Brain microvascular endothelial cell (primary cell): Measurements from ENCODE around the gene ZFHX3.

Experiments used
- DNase-seq: peaks from one replicate; pipeline ENCODE4 v3.0.0-alpha.2; 2020
- H3K27ac ChIP-seq: fragments of 250-450 bp; sonication (Bioruptor Pico); 2 replicates; pipeline ENCODE4 v1.5.1; 2020; ENCODE audit warnings: mild to moderate bottlenecking, moderate library complexity
- H3K27me3 ChIP-seq: fragments of 250-450 bp; sonication (Bioruptor Pico); replicated peaks from 2 replicates; pipeline ENCODE4 v1.5.1; 2020; ENCODE audit warnings: mild to moderate bottlenecking
- H3K36me3 ChIP-seq: fragments of 250-450 bp; sonication (Bioruptor Pico); replicated peaks from 2 replicates; pipeline ENCODE4 v1.5.1; 2020; ENCODE audit warnings: mild to moderate bottlenecking
- H3K4me3 ChIP-seq: 2 replicates; pipeline ENCODE4 v1.5.1; 2011; ENCODE audit warnings: low read depth, mild to moderate bottlenecking, control low read depth, low read length, moderate library complexity
- in situ Hi-C: cut with HindIII; loops from 2 replicates; pipeline ENCODE4 v1.10.0; 2017; ENCODE audit warnings: low sequenced_read_pairs, low pct_ligation_motif_present
- TF ChIP-seq, protein P1 (sequence below): IDR thresholded peaks from 2 replicates; pipeline ENCODE4 v1.5.1; 2011; ENCODE audit warnings: low read depth, mild to moderate bottlenecking, moderate library complexity, low read length, control low read depth, inconsistent platforms; ENCODE audit errors: missing control alignments

Gene ZFHX3

DNA sequence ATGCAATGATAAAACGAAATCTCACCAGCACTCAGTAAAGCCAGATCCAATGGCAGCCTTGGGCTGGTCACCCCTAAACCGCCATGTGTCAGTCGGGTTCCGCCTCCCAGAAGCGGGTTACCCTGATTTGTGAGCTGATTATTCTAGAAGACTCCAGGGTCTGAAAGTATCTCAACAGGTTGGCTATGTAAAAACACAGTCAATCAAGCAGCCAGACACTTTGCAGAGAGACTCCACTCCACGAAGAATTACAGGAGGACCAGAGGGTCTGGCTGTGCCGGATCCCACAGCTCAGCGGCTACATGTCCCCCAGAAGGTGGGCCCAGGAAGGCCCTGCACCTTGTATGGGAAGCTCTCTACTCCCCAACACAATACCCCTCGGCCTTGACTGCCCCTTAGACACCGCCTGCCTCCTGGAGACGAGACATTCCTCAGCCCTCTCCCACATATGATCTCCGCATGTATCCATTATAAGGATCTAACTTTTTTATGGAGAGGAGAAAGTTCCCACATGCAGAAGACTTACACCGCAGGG lies 23.3 kb downstream of the ZFHX3 start:
- TF ChIP-seq, protein P1, sequence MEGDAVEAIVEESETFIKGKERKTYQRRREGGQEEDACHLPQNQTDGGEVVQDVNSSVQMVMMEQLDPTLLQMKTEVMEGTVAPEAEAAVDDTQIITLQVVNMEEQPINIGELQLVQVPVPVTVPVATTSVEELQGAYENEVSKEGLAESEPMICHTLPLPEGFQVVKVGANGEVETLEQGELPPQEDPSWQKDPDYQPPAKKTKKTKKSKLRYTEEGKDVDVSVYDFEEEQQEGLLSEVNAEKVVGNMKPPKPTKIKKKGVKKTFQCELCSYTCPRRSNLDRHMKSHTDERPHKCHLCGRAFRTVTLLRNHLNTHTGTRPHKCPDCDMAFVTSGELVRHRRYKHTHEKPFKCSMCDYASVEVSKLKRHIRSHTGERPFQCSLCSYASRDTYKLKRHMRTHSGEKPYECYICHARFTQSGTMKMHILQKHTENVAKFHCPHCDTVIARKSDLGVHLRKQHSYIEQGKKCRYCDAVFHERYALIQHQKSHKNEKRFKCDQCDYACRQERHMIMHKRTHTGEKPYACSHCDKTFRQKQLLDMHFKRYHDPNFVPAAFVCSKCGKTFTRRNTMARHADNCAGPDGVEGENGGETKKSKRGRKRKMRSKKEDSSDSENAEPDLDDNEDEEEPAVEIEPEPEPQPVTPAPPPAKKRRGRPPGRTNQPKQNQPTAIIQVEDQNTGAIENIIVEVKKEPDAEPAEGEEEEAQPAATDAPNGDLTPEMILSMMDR = no peak
- in situ Hi-C loops = no loop called here
- Histone ChIP-seq H3K4me3 (no peak overlapping the region), H3K27me3 (no peaks in the 10 kb centered on the region), H3K27ac (no peak overlapping the region), H3K36me3 (peaks cover 4% of the 10 kb centered on the region)
- no peak for DNase-seq

DNA sequence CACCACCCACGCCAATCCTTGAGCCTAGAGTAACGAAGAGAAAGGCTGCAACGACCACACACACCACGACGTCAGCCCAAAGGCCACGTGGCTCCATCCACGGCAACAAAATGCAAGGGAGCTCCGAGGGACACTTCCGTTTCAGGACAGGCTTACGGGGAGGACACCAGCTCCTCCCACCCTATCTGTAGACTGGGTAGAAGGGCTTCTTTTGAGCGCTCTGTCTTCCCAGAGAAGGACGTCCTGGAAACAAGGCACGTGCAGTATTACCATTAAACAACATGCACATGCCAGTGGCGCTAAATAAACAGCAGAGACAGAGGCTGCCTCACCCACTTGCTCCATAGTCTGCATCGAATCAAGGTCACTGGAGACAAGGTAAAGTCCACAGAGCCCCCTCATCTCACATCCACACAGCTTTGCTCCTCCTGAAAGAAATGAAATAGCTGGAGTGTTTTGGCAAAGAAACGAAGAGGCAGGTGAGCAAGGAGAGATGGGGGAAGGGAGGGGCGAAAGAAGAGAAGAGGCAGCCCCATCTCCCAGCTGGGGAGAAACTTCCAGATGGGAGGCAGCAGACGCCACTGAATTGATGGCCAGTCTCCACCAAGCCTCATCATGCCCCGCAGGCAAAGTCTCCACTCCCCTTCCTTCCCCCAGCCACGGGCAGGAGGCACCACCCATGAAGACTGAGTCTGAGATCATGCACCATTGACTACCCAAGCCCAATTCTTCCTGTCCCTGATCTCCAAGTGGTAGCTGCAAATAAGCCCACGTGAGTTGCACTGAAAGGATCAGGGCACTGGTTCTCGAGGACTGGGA lies 24.0 kb downstream of the ZFHX3 start:
- Histone ChIP-seq H3K27ac (no peak overlapping the region), H3K4me3 (no peak overlapping the region), H3K36me3 (peaks cover 4% of the 10 kb centered on the region), H3K27me3 (no peaks in the 10 kb centered on the region)
- DNase-seq = no peak
- in situ Hi-C loops = no loop called here
- TF ChIP-seq, protein P1 = no peak

DNA sequence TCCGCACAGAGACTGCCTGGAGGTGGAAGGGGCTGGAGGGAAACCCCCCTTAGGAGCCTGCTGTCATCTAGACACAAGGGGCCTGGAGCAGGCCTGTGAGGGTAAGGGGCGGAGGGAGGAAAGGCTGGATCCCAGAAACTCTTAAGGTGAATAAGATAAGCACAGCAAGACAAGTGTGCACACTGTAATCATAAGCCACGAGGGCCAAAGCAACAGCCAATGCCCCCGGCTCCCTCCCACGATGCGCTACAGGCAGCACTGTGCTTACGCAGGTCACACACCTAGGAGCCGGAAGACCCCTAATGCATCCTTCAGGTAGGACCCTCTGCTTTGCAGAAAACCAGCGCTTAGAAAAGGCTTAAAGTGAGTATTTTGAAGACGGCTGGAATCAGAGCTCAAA lies 24.6 kb downstream of the ZFHX3 start:
- TF ChIP-seq, protein P1 = no peak
- H3K27me3 ChIP-seq = no peaks in the 10 kb centered on the region
- in situ Hi-C loops = no loop called here

DNA sequence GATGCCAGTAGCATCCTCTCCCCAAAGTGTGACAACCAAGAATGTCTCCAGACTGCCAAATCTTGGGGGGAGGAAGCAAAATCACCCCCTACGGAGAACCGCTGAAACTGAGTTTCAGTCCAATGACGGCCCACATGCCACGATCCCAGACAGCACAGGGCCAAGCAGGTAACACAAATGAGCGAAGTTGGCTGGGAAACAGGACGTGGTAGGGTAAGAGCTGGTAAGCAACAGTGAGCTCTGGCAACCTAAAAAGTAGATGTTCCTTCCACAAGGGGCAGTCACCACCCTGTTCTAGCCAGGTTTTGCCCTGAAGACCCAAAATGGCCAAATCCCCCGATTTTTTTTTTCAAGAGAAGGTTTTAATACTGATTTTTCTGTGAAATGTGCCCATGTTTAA lies 25.4 kb downstream of the ZFHX3 start:
- H3K36me3 ChIP-seq = peaks cover 4% of the 10 kb centered on the region
- H3K27ac ChIP-seq = no peak overlapping the region
- no peaks in the 10 kb centered on the region for H3K27me3 ChIP-seq
- TF ChIP-seq, protein P1 = peak; percentile 33
- in situ Hi-C loops = no loop called here
- no peak overlapping the region for H3K4me3 ChIP-seq
- no peak for DNase-seq

More for the DNA sequence above, 24.6 kb downstream of the ZFHX3 start:
- H3K27ac ChIP-seq = no peak overlapping the region
- DNase-seq = no peak
- H3K4me3 ChIP-seq = no peak overlapping the region
- peaks cover 4% of the 10 kb centered on the region for H3K36me3 ChIP-seq

DNA sequence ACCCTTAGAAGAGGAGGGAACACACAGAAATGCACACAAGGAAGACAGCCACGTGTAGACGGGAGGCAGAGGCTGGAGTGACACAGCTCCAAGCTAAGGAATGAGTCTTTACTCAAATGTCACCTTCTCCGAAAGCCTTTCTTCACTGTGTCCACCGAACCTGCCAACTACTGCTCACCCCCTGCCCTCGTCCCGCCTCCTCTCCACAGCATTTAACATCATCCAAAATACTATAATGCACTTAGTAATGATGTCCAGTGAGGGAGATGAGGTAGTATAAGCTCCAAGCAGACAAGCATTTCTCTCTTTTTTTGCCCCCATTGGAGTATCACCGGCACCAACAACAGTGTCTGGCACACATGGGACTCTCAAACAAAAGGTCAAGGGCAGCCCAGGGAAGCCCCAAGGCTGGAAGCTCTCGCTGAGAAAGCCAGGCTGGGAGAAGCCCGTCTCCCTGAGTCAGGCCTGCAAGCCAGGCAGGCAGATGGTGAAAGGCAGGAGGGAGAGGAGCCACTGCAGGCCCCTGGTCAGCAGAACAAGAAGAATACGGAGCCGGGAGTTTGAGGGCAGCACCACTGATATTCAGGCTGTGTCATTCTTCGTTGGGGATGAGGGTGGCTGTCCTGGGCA lies 25.9 kb downstream of the ZFHX3 start:
- TF ChIP-seq, protein P1 = no peak
- no peak overlapping the region for H3K4me3 ChIP-seq
- peaks cover 4% of the 10 kb centered on the region for H3K36me3 ChIP-seq
- no peak overlapping the region for H3K27ac ChIP-seq
- H3K27me3 ChIP-seq = no peaks in the 10 kb centered on the region
- no peak for DNase-seq
- in situ Hi-C loops = no loop called here
